ENCODE results near the gene CFAP97.

- TF ChIP-seq POLR2A (IDR thresholded peaks at IDR 0.05) (no peak), CTCF (IDR thresholded peaks at IDR 0.05 in 4 of 5, conservative IDR thresholded peaks at IDR 0.05 in 1 of 5) (no peak)
These were observed 94.1 kb downstream of the CFAP97 start for GRCh38 chr4:185109736-185110135.
